ENCODE measurements around the gene BGN. TPM values are rescaled to one million over a fixed set of nuclear protein-coding genes. Genes with fewer than 3 reads are reported as not detected.

Gene BGN
- total and polyA plus RNA-seq, 2 experiments from 2014 or later = 0.87 to 1.8 TPM

DNA sequence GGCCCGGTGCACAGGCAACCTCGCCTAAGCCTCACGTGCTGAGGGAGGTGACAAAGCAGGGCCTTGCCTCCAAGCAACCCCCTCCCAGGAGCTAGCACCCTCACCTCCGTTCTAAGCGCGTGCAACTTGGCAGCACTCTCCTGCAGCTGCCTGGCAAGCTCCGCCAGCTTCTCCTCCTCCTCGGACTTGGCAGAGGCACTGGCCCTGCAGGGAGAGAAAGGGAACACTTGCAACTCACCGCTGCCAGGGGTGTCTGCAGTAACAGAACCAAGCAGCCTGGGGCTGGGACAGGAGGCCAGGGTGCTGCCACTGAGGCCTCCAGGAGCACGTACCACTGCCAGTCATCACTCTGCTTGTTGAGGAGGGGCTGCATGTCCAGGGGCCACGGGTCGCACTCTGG lies 38.6 kb upstream of the BGN start:
- H3K9me3 Mint-ChIP-seq = no peaks in the 10 kb centered on the region
- H3K36me3 ChIP-seq (ENCODE audit: insufficient read depth) = no peaks in the 10 kb centered on the region

More for the DNA sequence above, 38.6 kb upstream of the BGN start:
- Histone ChIP-seq H3K4me2 (no peak overlapping the region), H4K20me1 (replicated peaks; ENCODE audit: insufficient read depth) (no peaks in the 10 kb centered on the region), H3K79me2 (replicated peaks; ENCODE audit: insufficient read depth) (no peaks in the 10 kb centered on the region), H3K9me2 (ENCODE audit: insufficient read depth) (no peaks in the 10 kb centered on the region), H3K27ac (ENCODE audit: low read depth) (no peak overlapping the region), H3K4me3 (no peak overlapping the region), H3F3A (replicated peaks; ENCODE audit: low read depth) (no peaks in the 10 kb centered on the region), H3K4me1 (ENCODE audit: insufficient read depth) (no peaks in the 10 kb centered on the region), H3K27me3 (ENCODE audit: insufficient read depth) (no peaks in the 10 kb centered on the region), H2AFZ (no peak overlapping the region)
- Mint-ChIP-seq H3K4me3 (no peak overlapping the region), H3K4me1 (no peaks in the 10 kb centered on the region), H3K27ac (no peak overlapping the region), H3K36me3 (ENCODE audit: low read depth) (peaks cover 5% of the 10 kb centered on the region; the same call in 2 of the 3 replicates), H3K27me3 (ENCODE audit: insufficient read depth, low read depth, poor library complexity) (peaks cover 9% of the 10 kb centered on the region)
- no peak for ATAC-seq
- TF ChIP-seq ZNF462 (CRISPR knock-in tag; IDR thresholded peaks at IDR 0.05) (no peak), EZH2 (IDR thresholded peaks at IDR 0.05; ENCODE audit: low read depth, unreplicated experiment) (no peak)
- DNase-seq (ENCODE audit: low spot score) = no peak

All from GM23338 (cell line).